Measurements from ENCODE around the gene PDS5B. TPM values are rescaled to one million over a fixed set of nuclear protein-coding genes. Genes with fewer than 3 reads are reported as not detected.

The PDS5B gene
- total RNA-seq, 4 donors from 2014 or later: 10.0 to 91.3 (median 32.1) TPM

DNA sequence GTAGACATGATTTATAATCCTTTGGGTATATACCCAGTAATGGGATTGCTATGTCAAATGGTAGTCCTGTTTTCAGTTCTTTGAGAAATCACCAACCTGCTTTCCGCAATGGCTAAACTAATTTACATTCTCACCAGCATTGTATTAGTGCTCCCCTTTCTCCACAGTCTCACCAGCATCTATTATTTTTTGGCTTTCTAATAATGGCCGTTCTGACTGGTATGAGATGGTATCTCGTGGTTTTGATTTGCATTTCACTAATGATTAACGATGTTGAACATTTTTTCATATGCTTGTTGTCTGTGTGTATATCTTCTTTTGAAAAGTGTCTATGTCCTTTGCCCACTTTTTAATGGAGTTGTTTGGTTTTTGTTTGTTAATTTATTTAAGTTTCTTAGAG is 165.1 kb downstream of the PDS5B start:
- Histone ChIP-seq H3K27me3 (no peaks in the 10 kb centered on the region), H3K27ac (no peak overlapping the region), H3K4me3 (no peak overlapping the region), H3K36me3 (peaks cover 0 to 26% (median 3%) of the 10 kb centered on the region in 4 donors), H3K4me1 (peaks cover 0 to 3% (median 0%) of the 10 kb centered on the region in 4 donors), H3K9me3 (no peaks in the 10 kb centered on the region)
- no peak for DNase-seq
- 83 to 97% methylated on average over 4 of the region's 4 CpGs for WGBS, 2 donors (ENCODE audit: low coverage in 1 of 2)
- TF ChIP-seq POLR2A (IDR thresholded peaks at IDR 0.05) (no peak), POLR2AphosphoS5 (IDR thresholded peaks at IDR 0.05) (no peak)
- intact Hi-C loops (cut with DNase I; ENCODE audit: low total_unique reads) (no loop called here), in situ Hi-C loops (cut with MboI; ENCODE audit: low pct_ligation_motif_present in 1 of 4, low pct_unique_long_range_greater_than_20kb in 1 of 4, low sequenced_read_pairs in 3 of 4) (no loop called here)

DNA sequence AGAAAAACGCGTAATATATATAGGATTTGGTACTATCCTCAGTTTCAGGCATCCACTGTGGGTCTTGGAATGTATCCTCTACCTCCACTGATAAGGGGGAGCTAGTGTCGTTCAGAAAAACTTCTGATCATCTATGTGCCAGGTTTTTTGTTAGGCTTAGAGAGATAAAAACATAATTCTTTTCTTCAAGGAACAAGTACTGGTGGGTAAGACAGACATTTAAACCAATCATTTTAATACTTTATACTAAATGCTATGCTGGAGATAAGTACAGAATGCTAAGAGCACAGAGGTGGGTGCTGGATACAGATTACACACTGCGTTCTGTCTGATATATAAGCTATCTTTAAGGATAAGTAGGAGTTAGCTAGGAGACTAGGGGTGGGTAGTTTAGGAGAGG is 166.1 kb downstream of the PDS5B start:
- Histone ChIP-seq H3K4me1 (peaks cover 0 to 3% (median 0%) of the 10 kb centered on the region in 4 donors), H3K27me3 (no peaks in the 10 kb centered on the region), H3K27ac (no peak overlapping the region), H3K4me3 (no peak overlapping the region), H3K36me3 (peaks cover 0 to 24% (median 0%) of the 10 kb centered on the region in 4 donors), H3K9me3 (no peaks in the 10 kb centered on the region)
- intact Hi-C loops (cut with DNase I; ENCODE audit: low total_unique reads): no loop called here
- TF ChIP-seq POLR2AphosphoS5 (IDR thresholded peaks at IDR 0.05): no peak
- no peak for TF ChIP-seq EP300 (IDR thresholded peaks at IDR 0.05; ENCODE audit: low read depth)
- no peak for TF ChIP-seq POLR2A (IDR thresholded peaks at IDR 0.05)
- TF ChIP-seq, protein P1, sequence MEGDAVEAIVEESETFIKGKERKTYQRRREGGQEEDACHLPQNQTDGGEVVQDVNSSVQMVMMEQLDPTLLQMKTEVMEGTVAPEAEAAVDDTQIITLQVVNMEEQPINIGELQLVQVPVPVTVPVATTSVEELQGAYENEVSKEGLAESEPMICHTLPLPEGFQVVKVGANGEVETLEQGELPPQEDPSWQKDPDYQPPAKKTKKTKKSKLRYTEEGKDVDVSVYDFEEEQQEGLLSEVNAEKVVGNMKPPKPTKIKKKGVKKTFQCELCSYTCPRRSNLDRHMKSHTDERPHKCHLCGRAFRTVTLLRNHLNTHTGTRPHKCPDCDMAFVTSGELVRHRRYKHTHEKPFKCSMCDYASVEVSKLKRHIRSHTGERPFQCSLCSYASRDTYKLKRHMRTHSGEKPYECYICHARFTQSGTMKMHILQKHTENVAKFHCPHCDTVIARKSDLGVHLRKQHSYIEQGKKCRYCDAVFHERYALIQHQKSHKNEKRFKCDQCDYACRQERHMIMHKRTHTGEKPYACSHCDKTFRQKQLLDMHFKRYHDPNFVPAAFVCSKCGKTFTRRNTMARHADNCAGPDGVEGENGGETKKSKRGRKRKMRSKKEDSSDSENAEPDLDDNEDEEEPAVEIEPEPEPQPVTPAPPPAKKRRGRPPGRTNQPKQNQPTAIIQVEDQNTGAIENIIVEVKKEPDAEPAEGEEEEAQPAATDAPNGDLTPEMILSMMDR (IDR thresholded peaks at IDR 0.05): no peak
- no peak for DNase-seq
- 97 to 100% methylated on average over 4 of the region's 4 CpGs for WGBS, 2 donors (ENCODE audit: low coverage in 1 of 2)
- in situ Hi-C loops (cut with MboI; ENCODE audit: low pct_ligation_motif_present in 1 of 4, low pct_unique_long_range_greater_than_20kb in 1 of 4, low sequenced_read_pairs in 3 of 4): no loop called here

DNA sequence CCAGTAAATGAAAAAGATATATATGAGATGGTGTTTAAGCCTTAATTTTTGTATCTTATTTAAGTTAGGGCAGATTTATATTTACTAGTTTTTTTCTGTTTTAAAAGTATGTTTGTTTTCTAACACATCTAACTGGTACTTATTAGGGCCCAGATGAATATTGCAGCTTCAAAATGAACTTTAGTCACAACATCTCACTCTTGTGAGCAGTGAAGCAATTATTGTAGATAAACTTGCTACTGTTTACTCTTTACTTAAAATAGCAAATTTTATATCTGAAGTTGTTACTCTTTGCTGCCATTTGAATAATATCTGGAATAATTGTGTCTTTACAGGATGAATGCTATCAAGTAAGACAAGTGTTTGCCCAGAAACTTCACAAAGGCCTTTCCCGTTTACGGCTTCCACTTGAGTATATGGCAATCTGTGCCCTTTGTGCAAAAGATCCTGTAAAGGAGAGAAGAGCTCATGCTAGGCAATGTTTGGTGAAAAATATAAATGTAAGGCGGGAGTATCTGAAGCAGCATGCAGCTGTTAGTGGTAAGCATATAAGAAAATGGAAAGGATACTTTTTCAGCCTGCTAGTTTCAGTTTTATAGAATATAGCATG is 166.8 kb downstream of the PDS5B start:
- Histone ChIP-seq H3K36me3 (peaks cover 0 to 24% (median 0%) of the 10 kb centered on the region in 4 donors), H3K9me3 (no peaks in the 10 kb centered on the region), H3K27me3 (no peaks in the 10 kb centered on the region), H3K27ac (no peak overlapping the region), H3K4me3 (no peak overlapping the region), H3K4me1 (peaks cover 0 to 3% (median 0%) of the 10 kb centered on the region in 4 donors)
- DNase-seq: no peak
- TF ChIP-seq EP300 (IDR thresholded peaks at IDR 0.05; ENCODE audit: low read depth): no peak
- no peak for TF ChIP-seq POLR2AphosphoS5 (IDR thresholded peaks at IDR 0.05)
- TF ChIP-seq, protein P1 (IDR thresholded peaks at IDR 0.05): no peak
- no peak for TF ChIP-seq POLR2A (IDR thresholded peaks at IDR 0.05)
- intact Hi-C loops (cut with DNase I; ENCODE audit: low total_unique reads) (no loop called here), in situ Hi-C loops (cut with MboI; ENCODE audit: low pct_ligation_motif_present in 1 of 4, low pct_unique_long_range_greater_than_20kb in 1 of 4, low sequenced_read_pairs in 3 of 4) (no loop called here)
- WGBS, 2 donors (ENCODE audit: low coverage in 1 of 2): 83% methylated on average over 3 of the region's 3 CpGs

DNA sequence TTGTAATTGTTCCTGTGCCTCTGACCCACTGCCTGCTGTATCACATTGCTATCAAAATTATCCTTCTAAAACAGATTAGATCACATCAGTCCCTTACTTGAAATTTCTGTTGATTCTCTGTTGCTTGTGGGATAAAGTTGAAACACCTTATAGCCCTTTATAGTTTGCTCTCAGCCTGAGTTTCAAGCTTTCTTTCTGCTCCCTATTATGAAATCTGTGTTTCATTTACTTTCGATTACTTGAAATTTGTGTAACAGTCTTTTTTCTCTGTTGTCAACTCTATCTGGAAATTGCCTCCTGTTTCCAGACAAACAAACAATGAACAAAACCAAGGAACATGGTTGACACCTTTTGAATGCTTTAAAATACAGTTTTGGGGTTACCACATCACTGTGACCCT is 167.9 kb downstream of the PDS5B start:
- H3K27me3 ChIP-seq: no peaks in the 10 kb centered on the region
- H3K4me3 ChIP-seq: no peak overlapping the region
- in situ Hi-C loops (cut with MboI; ENCODE audit: low pct_ligation_motif_present in 1 of 4, low pct_unique_long_range_greater_than_20kb in 1 of 4, low sequenced_read_pairs in 3 of 4) (no loop called here), intact Hi-C loops (cut with DNase I; ENCODE audit: low total_unique reads) (no loop called here)
- H3K4me1 ChIP-seq: peaks cover 0 to 3% (median 0%) of the 10 kb centered on the region in 4 donors
- WGBS, 2 donors (ENCODE audit: low coverage in 1 of 2): 97 to 100% methylated on average over 1 of the region's 1 CpG
- TF ChIP-seq POLR2A (IDR thresholded peaks at IDR 0.05) (no peak), POLR2AphosphoS5 (IDR thresholded peaks at IDR 0.05) (no peak)
- no peaks in the 10 kb centered on the region for H3K9me3 ChIP-seq
- no peak overlapping the region for H3K27ac ChIP-seq
- DNase-seq: no peak
- peaks cover 0 to 24% (median 2%) of the 10 kb centered on the region in 4 donors for H3K36me3 ChIP-seq

DNA sequence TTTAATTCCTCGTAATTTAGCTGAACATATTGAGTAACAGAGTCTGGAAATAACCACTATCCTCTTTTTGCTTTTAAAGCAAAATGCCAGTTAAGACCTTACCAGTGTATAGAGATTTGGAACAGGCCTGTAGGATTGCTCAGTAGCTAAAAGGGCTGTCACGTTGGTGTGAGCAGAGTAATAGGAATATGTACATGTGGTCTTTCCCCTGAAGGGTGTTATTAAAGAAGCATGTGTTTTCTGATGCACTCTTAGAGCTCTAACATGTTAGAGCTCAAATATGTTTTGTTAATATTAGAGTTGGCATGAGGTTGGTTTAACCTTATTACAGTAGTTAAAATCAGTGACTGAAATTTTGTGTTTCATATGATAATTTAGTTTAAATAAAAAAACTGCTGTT is 172.9 kb downstream of the PDS5B start:
- H3K4me3 ChIP-seq: no peak overlapping the region
- intact Hi-C loops (cut with DNase I; ENCODE audit: low total_unique reads): no loop called here
- H3K36me3 ChIP-seq: peaks cover 0 to 33% (median 13%) of the 10 kb centered on the region in 4 donors
- no peaks in the 10 kb centered on the region for H3K9me3 ChIP-seq
- TF ChIP-seq POLR2A (IDR thresholded peaks at IDR 0.05): no peak
- TF ChIP-seq, protein P1 (IDR thresholded peaks at IDR 0.05): no peak
- no peak for TF ChIP-seq POLR2AphosphoS5 (IDR thresholded peaks at IDR 0.05)
- in situ Hi-C loops (cut with MboI; ENCODE audit: low pct_ligation_motif_present in 1 of 4, low pct_unique_long_range_greater_than_20kb in 1 of 4, low sequenced_read_pairs in 3 of 4): no loop called here
- DNase-seq: no peak
- H3K27ac ChIP-seq: no peak overlapping the region
- WGBS, 2 donors (ENCODE audit: low coverage in 1 of 2): 91 to 94% methylated on average over 2 of the region's 2 CpGs
- no peaks in the 10 kb centered on the region for H3K4me1 ChIP-seq
- H3K27me3 ChIP-seq: no peaks in the 10 kb centered on the region
